PC-3 (cell line): ENCODE measurements around the gene GCA. TPM values are rescaled to one million over a fixed set of nuclear protein-coding genes. Genes with fewer than 3 reads are reported as not detected.

Source experiments
- ATAC-seq: fragments of 200-7000 bp; cut with Tn5 transposase; 2 replicates; pipeline ENCODE4 v1.9.1; 2020; ENCODE audit warnings: mild to moderate bottlenecking, moderate library complexity
- Bru-seq: library from RNA; stranded (reverse); fragments of 400-500 nt; gene quantifications from one replicate; lab custom pipeline; 2021; lab: Mats Ljungman, UMichigan
- BruChase-seq, 2 experiments: library from RNA; stranded (reverse); fragments of 400-500 nt; gene quantifications; one replicate each; lab custom pipeline; 2021; lab: Mats Ljungman, UMichigan
- BruUV-seq: library from RNA; stranded (reverse); fragments of 400-500 nt; replicated peaks from 2 replicates; lab custom pipeline; 2021; lab: Mats Ljungman, UMichigan
- CTCF ChIA-PET: fragments of 300-600 bp; sonication (Branson Sonifier 250); formaldehyde crosslinking; loops from one replicate; lab custom pipeline; 2022; ENCODE audit warnings: antibody characterized with exemption; lab: Charles Lee
- POLR2A ChIA-PET: fragments of 300-600 bp; sonication (Branson Sonifier 250); formaldehyde crosslinking; loops from one replicate; lab custom pipeline; 2022; ENCODE audit warnings: antibody characterized with exemption; ENCODE audit not compliant: unreplicated experiment; lab: Charles Lee
- DNase-seq: peaks from one replicate; pipeline ENCODE4 v3.0.0-alpha.2; 2015
- H2AFZ ChIP-seq: fragments of 300-600 bp; sonication (generic); 2 replicates; pipeline ENCODE4 v1.6.0; 2016; ENCODE audit warnings: antibody characterized with exemption, low read length
- H3F3A ChIP-seq: fragments of 300-600 bp; sonication (generic); one replicate; pipeline ENCODE4 v1.6.0; 2017; ENCODE audit warnings: antibody characterized with exemption, low read length, control low read depth, mild to moderate bottlenecking; ENCODE audit not compliant: unreplicated experiment
- H3K27ac ChIP-seq: fragments of 300-600 bp; sonication (generic); 2 replicates; pipeline ENCODE4 v1.5.1; 2016; ENCODE audit warnings: mild to moderate bottlenecking, low read length
- H3K27me3 ChIP-seq: fragments of 300-600 bp; sonication (generic); 2 replicates; pipeline ENCODE4 v1.6.1; 2016; ENCODE audit warnings: low read length, mixed read lengths
- H3K36me3 ChIP-seq: fragments of 300-600 bp; sonication (generic); 2 replicates; pipeline ENCODE4 v1.6.1; 2016; ENCODE audit warnings: low read depth, mixed run types, low read length, mixed read lengths
- H3K4me1 ChIP-seq: fragments of 300-600 bp; sonication (generic); 2 replicates; pipeline ENCODE4 v1.5.1; 2016; ENCODE audit warnings: low read length; ENCODE audit not compliant: insufficient read depth
- H3K4me2 ChIP-seq: fragments of 300-600 bp; sonication (generic); 2 replicates; pipeline ENCODE4 v1.6.0; 2016; ENCODE audit warnings: low read length
- H3K4me3 ChIP-seq: fragments of 300-600 bp; sonication (generic); 2 replicates; pipeline ENCODE4 v1.5.1; 2016; ENCODE audit warnings: mild to moderate bottlenecking, low read length, mixed read lengths
- H3K79me2 ChIP-seq: fragments of 300-600 bp; sonication (generic); 2 replicates; pipeline ENCODE4 v1.6.1; 2017; ENCODE audit warnings: low read length, mixed read lengths
- H3K9ac ChIP-seq: fragments of 300-600 bp; sonication (generic); 2 replicates; pipeline ENCODE4 v1.6.0; 2016; ENCODE audit warnings: mild to moderate bottlenecking, low read length
- H3K9me2 ChIP-seq: fragments of 300-600 bp; sonication (generic); replicated peaks from 2 replicates; pipeline ENCODE4 v1.6.1; 2016; ENCODE audit warnings: mixed run types, low read length, mixed read lengths
- H3K9me3 ChIP-seq: fragments of 300-600 bp; sonication (generic); 2 replicates; pipeline ENCODE4 v1.6.1; 2016; ENCODE audit warnings: low read length, mixed read lengths
- H4K20me1 ChIP-seq: fragments of 300-600 bp; sonication (generic); 2 replicates; pipeline ENCODE4 v1.6.1; 2016; ENCODE audit warnings: low read length, mixed read lengths
- EZH2 ChIP-seq: fragments of 300-600 bp; sonication (generic); IDR thresholded peaks from one replicate; pipeline ENCODE4 v1.6.1; 2017; ENCODE audit warnings: antibody characterized with exemption, mild to moderate bottlenecking, low read length; ENCODE audit not compliant: unreplicated experiment
- EZH2phosphoT487 ChIP-seq: fragments of 300-600 bp; sonication (generic); IDR thresholded peaks from 2 replicates; pipeline ENCODE4 v1.6.1; 2018; ENCODE audit warnings: mild to moderate bottlenecking, antibody characterized with exemption, low read length, borderline replicate concordance
- intact Hi-C: fragments of 100-400 bp; cut with micrococcal nuclease; formaldehyde crosslinking; loops from 2 replicates; pipeline ENCODE4 v1.9.0; 2023
- long read RNA-seq: library from polyadenylated mRNA; unstranded; transcript quantifications from one replicate; pipeline ENCODE4 v2.0.0, GENCODE V29; 2021; ENCODE audit not compliant: unreplicated experiment
- total RNA-seq: library from RNA; depleted of rRNA; stranded (reverse); fragments of >200 nt; gene quantifications from 2 replicates; pipeline ENCODE4 v1.2.3, GENCODE V29; 2014; rRNA removed
- TF ChIP-seq, protein P1 (sequence below): fragments of 300-600 bp; sonication (generic); conservative IDR thresholded peaks from 2 replicates; pipeline ENCODE4 v1.5.1; 2017; ENCODE audit warnings: antibody characterized with exemption, low read depth, mild to moderate bottlenecking, low read length

Gene GCA, protein sequence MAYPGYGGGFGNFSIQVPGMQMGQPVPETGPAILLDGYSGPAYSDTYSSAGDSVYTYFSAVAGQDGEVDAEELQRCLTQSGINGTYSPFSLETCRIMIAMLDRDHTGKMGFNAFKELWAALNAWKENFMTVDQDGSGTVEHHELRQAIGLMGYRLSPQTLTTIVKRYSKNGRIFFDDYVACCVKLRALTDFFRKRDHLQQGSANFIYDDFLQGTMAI
- 10.2 and 18.7 TPM in 2 replicates for total RNA-seq
- Bru-seq, nascent RNA: percentile 50 among the genes with signal in this experiment
- percentile 45 among the genes with signal in this experiment for BruChase-seq, experiment 1, labeled RNA remaining after a 6-hour chase
- percentile 64 among the genes with signal in this experiment for BruChase-seq, experiment 2, labeled RNA remaining after a 2-hour chase
- long read RNA-seq, transcript GCA-204 (8 exons, 1,992 nt): major isoform, 9 of 23 reads
- long read RNA-seq, partial matches to known transcripts: 2 of 23 reads
- long read RNA-seq, other reads (novel, unspliced or antisense): 10 of 23 reads

DNA sequence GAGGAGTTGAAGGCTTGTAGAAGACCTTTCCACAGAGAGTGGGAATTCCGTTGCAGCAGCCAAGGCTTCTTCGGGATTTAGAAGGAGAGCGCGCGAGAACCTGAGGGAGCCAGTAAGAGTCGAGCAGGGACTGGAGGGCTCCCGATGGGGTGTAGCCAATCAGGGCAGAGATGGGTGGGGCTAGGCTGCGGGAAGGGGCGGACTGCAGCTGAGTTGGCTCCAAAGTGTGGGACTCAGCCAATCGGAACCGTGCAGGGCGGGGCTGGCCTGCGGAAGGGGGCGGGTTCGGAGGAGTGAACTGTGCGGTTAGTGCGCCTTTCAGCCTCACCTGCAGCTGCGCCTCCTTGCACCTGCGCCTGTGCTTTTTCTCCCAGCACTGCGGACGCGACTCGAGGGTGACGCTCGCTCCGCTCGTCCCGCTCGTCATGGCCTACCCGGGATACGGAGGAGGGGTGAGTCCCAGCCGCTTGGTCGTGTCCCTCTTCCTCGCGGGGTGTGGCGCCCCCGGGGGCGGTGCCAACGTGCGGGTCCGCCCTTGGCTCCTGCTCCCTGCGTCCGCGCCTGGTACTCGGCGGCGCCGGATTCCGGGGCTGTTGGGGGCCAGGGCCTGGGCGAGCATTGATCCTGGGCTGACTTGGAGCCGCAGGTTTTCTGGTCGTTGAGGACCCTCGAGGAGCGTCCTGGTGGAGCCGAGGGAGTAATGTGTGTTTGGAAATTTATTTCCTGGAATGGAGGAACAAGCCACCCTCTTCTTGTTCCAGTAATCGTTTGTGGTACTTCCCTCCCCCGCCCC lies at the start of gene GCA:
Gene GCA, plus strand, starts transcription at position 309 of the 793 bp plus-strand sequence. Its CDS starts 117 bp downstream, at position 426.
- ATAC-seq (peak; percentile 98), DNase-seq (peak; percentile 96)
- Histone ChIP-seq H3K36me3 (no peaks in the 10 kb centered on the region), H3K9me3 (no peaks in the 10 kb centered on the region), H3K79me2 (peaks cover 9% of the 10 kb centered on the region), H4K20me1 (no peaks in the 10 kb centered on the region), H2AFZ (peak within 1 kb of the TSS; percentile 88), H3F3A (no peaks in the 10 kb centered on the region), H3K4me2 (peak within 1 kb of the TSS; percentile 87), H3K9ac (peak within 1 kb of the TSS; percentile 54), H3K9me2 (no peaks in the 10 kb centered on the region), H3K4me1 (peaks cover 10% of the 10 kb centered on the region), H3K4me3 (peak within 1 kb of the TSS; percentile 76), H3K27me3 (no peaks in the 10 kb centered on the region), H3K27ac (no peak within 1 kb of the TSS)
- TF ChIP-seq EZH2phosphoT487 (no peak), EZH2 (no peak)
- TF ChIP-seq, protein P1, sequence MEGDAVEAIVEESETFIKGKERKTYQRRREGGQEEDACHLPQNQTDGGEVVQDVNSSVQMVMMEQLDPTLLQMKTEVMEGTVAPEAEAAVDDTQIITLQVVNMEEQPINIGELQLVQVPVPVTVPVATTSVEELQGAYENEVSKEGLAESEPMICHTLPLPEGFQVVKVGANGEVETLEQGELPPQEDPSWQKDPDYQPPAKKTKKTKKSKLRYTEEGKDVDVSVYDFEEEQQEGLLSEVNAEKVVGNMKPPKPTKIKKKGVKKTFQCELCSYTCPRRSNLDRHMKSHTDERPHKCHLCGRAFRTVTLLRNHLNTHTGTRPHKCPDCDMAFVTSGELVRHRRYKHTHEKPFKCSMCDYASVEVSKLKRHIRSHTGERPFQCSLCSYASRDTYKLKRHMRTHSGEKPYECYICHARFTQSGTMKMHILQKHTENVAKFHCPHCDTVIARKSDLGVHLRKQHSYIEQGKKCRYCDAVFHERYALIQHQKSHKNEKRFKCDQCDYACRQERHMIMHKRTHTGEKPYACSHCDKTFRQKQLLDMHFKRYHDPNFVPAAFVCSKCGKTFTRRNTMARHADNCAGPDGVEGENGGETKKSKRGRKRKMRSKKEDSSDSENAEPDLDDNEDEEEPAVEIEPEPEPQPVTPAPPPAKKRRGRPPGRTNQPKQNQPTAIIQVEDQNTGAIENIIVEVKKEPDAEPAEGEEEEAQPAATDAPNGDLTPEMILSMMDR: no peak
- POLR2A ChIA-PET: no interaction called here
- intact Hi-C loops: no loop called here
- BruUV-seq: no TSS peak
- CTCF ChIA-PET: no interaction called here

DNA sequence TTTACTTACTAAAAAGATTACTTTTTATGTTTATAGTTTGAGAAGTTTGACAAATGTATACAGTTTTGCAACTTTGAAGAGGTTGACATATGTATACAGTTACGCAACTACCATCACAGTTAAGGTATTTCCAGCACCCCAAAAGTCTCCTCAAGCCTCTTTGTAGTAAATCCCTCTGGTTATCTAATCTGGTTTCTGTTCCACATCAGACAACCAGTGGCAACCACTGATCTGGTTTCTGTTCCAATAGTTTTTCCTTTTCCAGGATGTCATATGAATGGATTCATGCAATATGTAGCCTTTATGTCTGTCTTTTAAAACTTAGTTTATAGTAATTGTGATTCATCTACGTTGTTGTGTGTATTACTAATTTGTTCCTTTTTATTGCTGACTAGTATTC lies 48.9 kb upstream of the GCA start:
- H3K27ac ChIP-seq: no peak overlapping the region
- H3K9ac ChIP-seq: no peak overlapping the region
- intact Hi-C loops: loop anchor here (5.0 to 10.0 kb wide), 2 partner anchors 33 to 710 kb away; no protein-coding TSS in a partner anchor
- no peaks in the 10 kb centered on the region for H3K9me2 ChIP-seq
- no peaks in the 10 kb centered on the region for H3K79me2 ChIP-seq
- DNase-seq (no peak), ATAC-seq (no peak)
- no peaks in the 10 kb centered on the region for H4K20me1 ChIP-seq
- TF ChIP-seq EZH2 (no peak), EZH2phosphoT487 (no peak)
- TF ChIP-seq, protein P1: no peak
- ChIA-PET POLR2A (no interaction called here), CTCF (interaction anchor here (0.7 kb wide), 1 partner anchor 118 kb away, joined by 5 read pairs; no protein-coding TSS in a partner anchor)
- peaks cover 13% of the 10 kb centered on the region; the same call in 1 of the 2 replicates for H3K4me1 ChIP-seq
- H2AFZ ChIP-seq: no peak overlapping the region
- H3K4me2 ChIP-seq: no peak overlapping the region
- H3K4me3 ChIP-seq: no peak overlapping the region
- H3K27me3 ChIP-seq: no peaks in the 10 kb centered on the region
- no peaks in the 10 kb centered on the region for H3K9me3 ChIP-seq
- H3K36me3 ChIP-seq: no peaks in the 10 kb centered on the region
- H3F3A ChIP-seq: no peaks in the 10 kb centered on the region
- BruUV-seq: no TSS peak
